HUDEP-2 (cell line): ENCODE measurements around the gene POU2AF3.
"Not testable (repeated sequence)": the region's sequence is repeated elsewhere in the genome, so short reads cannot be mapped to it uniquely, and the experiment has no call there.

Source experiments
- DNase-seq, 76 experiments: peaks; one replicate each; lab custom pipeline; 2025; ENCODE audit not compliant: unreplicated experiment in 76 of 76; lab: John Stamatoyannopoulos, UW

POU2AF3 gene

GRCh38 chr11:111299101-111300026, 1.0 kb downstream of the POU2AF3 start:
- DNase-seq: no peak

DNA sequence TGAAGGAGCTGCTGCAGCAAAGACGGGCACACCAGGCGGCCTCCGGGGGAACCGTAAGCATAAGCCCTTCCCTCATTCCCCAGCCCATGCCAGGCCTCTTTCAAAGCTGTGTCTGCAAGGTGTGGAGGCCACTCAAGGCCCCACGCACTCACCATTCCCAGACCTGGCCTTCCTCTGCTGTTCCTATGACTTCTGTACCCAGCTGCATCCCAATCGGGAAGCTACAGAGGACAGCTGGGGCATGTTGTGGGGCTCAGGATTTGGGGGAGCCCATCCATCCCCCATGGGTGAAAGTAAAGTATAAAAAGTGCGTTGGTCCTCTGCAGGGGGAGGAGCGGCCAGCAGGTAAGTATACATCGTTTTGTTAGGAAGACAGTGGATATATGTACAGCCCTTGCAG, 2.2 kb downstream of the POU2AF3 start:
- DNase-seq: no peak

GRCh38 chr11:111301004-111301841, 2.9 kb downstream of the POU2AF3 start:
- DNase-seq: no peak

DNA sequence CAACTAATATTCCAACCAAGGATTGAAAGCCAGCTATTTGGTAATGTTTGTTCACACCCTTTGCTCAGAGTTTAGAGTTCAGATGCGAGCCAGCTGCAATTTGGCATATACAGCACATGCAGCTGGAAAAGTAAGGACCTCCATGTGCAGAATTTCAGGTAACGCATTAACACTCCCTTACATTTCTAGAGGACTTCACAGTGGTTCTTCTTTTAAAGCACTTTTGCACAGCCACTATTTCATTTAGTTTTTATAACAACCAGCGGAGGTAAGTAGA, 3.4 kb downstream of the POU2AF3 start:
- no peak for DNase-seq

DNA sequence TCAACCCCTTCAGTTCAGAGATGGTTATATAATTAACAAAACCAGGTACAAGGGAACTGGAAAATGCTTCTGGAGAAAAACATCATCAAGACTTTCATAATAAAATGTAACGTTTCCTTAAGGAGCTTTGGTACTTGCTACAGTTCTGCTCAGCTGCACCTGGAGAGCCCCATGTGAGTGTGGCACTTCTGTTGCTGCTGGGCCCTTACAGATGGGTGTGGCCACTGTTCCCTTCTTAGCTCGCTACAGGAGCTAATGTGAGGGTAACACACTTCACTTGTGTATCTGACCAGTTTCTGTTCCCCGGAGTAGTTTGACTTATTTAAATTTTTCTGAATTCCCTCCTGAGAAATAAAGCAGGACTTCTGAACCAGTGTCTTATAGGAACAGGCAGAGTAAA, 4.0 kb downstream of the POU2AF3 start:
- DNase-seq: no peak

DNA sequence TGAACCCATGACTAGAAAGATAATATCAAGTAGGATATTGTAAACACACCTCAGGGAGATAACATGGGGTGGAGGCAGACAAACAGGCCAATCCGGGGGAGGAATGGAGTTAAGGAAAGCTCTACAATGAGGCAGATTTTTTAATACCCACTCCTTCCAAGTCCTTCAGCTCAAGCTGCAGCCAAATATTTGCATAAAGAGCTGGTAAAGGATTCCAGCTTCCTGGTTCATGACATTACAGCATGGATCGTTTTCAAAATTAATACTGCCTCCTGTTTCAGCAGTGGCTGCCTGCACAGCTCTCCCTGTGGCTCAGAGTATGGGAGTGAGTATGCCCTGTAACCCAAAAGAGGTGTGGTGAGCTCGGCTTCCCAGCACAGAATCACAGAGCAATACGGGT, 5.1 kb downstream of the POU2AF3 start:
- DNase-seq: no peak

- no peak for DNase-seq
Measured at GRCh38 chr11:111305162-111305802, 6.9 kb downstream of the POU2AF3 start.

- no peak for DNase-seq
Measured at GRCh38 chr11:111305876-111306275, 7.5 kb downstream of the POU2AF3 start.

GRCh38 chr11:111306321-111306720, 8.0 kb downstream of the POU2AF3 start:
- no peak for DNase-seq

DNA sequence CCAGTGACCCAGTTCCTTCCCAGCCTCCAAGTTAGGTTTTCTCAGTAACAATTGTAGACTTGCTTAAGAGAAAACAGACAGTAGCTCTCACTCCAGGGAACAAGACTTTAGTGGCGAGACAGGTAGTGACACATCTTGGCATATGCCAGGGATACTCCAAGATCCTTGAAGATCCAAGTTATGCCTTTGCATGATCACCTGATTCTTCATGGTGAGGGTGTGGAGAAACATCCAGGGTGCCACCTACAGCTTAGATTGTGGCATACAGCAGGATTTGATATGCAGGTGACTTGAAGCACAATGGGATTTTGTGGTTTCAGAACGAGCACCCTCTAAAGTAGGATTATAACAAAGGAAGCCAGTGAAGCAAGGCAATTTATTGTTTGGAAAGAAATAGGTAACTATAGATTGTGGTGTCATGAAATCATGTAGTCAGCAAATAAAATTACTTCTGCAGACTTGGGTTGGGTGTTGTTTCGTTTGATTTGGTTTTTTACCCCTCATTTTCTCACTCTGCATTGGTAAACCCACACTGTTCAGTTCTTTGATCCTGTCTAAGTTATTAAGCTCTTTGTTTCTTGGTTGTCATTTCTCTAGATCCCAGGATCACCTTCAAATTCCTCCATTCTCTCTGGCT, 9.2 kb downstream of the POU2AF3 start:
- DNase-seq: no peak

GRCh38 chr11:111308140-111308539, 9.8 kb downstream of the POU2AF3 start:
- no peak for DNase-seq

- DNase-seq: no peak
Measured at GRCh38 chr11:111309215-111309915, 11.0 kb downstream of the POU2AF3 start.

- DNase-seq: no peak
Measured at GRCh38 chr11:111310088-111310487, 11.7 kb downstream of the POU2AF3 start.

GRCh38 chr11:111310723-111311122, 12.4 kb downstream of the POU2AF3 start:
- DNase-seq: no peak

DNA sequence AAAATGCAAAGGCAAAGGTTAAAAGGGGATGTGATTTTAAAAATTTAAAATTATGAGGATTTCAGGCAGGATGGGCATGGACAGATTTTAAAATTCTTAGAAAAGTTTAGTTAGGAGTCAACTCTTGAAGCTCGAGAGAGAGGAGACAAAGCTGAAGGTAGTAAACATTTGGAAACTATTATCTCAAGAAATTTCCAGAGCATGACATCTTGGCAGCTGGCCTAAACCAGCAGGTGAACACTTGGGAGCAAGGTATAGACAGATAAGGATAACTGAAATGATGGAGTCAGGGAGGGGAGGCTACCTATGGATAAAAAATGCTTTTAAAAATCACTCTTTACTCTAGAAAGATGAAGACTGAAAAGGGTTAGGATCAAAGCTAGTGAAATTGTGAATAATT, 13.7 kb downstream of the POU2AF3 start:
- DNase-seq: no peak

- no peak for DNase-seq
Measured at GRCh38 chr11:111319296-111319695, 20.9 kb downstream of the POU2AF3 start.

GRCh38 chr11:111320199-111320598, 21.9 kb downstream of the POU2AF3 start:
- DNase-seq: not testable (repeated sequence)

DNA sequence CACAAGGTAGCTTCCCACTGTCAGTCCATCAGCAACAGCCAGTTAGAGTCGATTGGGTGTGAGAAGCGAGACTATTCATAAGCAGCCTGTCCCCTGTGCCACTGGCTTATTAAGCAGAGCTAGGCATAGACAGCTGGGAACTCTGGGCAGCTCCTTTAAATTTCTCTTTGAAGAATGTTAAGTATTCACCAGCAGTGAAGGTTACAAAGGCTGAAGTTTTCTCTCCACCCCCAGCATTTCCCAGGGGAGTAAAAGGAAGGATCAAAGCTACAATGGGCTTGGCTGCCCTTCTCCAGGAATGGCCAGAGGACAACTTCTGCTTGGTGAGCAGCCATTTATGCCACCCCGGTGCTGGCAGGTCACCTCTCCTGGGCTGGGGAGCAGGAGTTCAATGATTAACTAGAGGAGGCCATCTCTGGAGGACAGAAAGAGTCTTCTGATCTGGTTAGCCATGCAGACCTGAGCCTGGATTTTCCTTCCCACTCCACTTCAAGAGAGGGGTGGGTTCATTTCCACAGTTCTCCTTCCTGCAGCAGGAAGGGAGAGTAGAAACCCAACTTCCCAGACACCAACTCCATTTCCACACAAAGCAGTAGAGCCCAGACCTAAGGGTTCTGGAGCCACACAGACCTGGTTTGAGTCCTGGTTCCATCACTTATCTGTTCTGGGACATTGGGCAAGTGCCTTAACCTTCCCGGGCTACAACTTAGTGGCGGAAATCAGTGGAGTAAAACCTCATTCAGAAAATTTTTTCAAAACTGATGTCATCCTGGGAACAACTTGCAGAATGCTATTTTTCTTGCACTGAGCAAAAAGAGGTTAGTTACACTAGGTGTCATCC, 22.6 kb downstream of the POU2AF3 start:
- no peak for DNase-seq

GRCh38 chr11:111322534-111322933, 24.2 kb downstream of the POU2AF3 start:
- no peak for DNase-seq
